Right lobe of liver (tissue), 4 donors: ENCODE measurements around the gene ZNF319.
A peak's percentile ranks its signal among the peaks of the same experiment; 100 is the strongest.

Source experiments
- CTCF ChIP-seq, 4 donors: fragments of 200-600 bp in 3 of 4; fragments of 450-650 bp in 1 of 4; IDR thresholded peaks; one replicate each; pipeline versions ENCODE4 v1.5.1 to v1.8.0; 2016 to 2022; ENCODE audit warnings: antibody characterized with exemption in 4 of 4, mild to moderate bottlenecking in 2 of 4
- POLR2A ChIP-seq: fragments of 450-650 bp; IDR thresholded peaks from one replicate; pipeline ENCODE4 v1.6.1; 2017; ENCODE audit warnings: antibody characterized with exemption, mild to moderate bottlenecking
- donor health status: DM: no; HTN: no; CAD: no.
- donor health status: DM: no; HTN: no; CAD: no.
- donor health status: DM: no; HTN: yes; CAD: no.

GRCh38 chr16:57999366-57999970 lies 1.0 kb downstream of the ZNF319 start:
- TF ChIP-seq CTCF (IDR thresholded peaks at IDR 0.05) (peak in 1 of 4 donors; percentile 16), POLR2A (no peak)
